GM21619 (cell line): ENCODE results near the gene THSD4.

Experiments used
- ATAC-seq: cut with Tn5 transposase; IDR thresholded peaks from one replicate; pipeline ENCODE4 v1.9.1; 2021; ENCODE audit not compliant: unreplicated experiment

THSD4 gene

GRCh38 chr15:71782422-71783165 is 667.3 kb downstream of the THSD4 start:
- ATAC-seq, result no peak

GRCh38 chr15:71784719-71785118 is 669.4 kb downstream of the THSD4 start:
- ATAC-seq, result no peak

- ATAC-seq, result no peak
Observed at GRCh38 chr15:71785996-71786395, 670.7 kb downstream of the THSD4 start.

- no peak for ATAC-seq
Observed at GRCh38 chr15:71786673-71787072, 671.4 kb downstream of the THSD4 start.

- ATAC-seq, result no peak
Observed at GRCh38 chr15:71788646-71789579, 673.6 kb downstream of the THSD4 start.

GRCh38 chr15:71789616-71790015 is 674.3 kb downstream of the THSD4 start:
- no peak for ATAC-seq

GRCh38 chr15:71790081-71790480 is 674.8 kb downstream of the THSD4 start:
- no peak for ATAC-seq

GRCh38 chr15:71791975-71792374 is 676.7 kb downstream of the THSD4 start:
- no peak for ATAC-seq

- ATAC-seq, result no peak
Observed at GRCh38 chr15:71792521-71792920, 677.2 kb downstream of the THSD4 start.

GRCh38 chr15:71798641-71799040 is 683.4 kb downstream of the THSD4 start:
- ATAC-seq, result no peak

- no peak for ATAC-seq
Observed at GRCh38 chr15:71800190-71800589, 684.9 kb downstream of the THSD4 start.

GRCh38 chr15:71800835-71801745 is 685.8 kb downstream of the THSD4 start:
- ATAC-seq, result no peak

- ATAC-seq, result no peak
Observed at GRCh38 chr15:71801935-71802655, 686.8 kb downstream of the THSD4 start.

- ATAC-seq, result no peak
Observed at GRCh38 chr15:71802770-71803169, 687.5 kb downstream of the THSD4 start.

- no peak for ATAC-seq
Observed at GRCh38 chr15:71804226-71804625, 689.0 kb downstream of the THSD4 start.

- no peak for ATAC-seq
Observed at GRCh38 chr15:71804695-71805470, 689.6 kb downstream of the THSD4 start.

GRCh38 chr15:71806452-71806931 is 691.2 kb downstream of the THSD4 start:
- ATAC-seq, result no peak

- no peak for ATAC-seq
Observed at GRCh38 chr15:71807125-71807629, 691.9 kb downstream of the THSD4 start.

GRCh38 chr15:71807691-71808091 is 692.4 kb downstream of the THSD4 start:
- ATAC-seq, result no peak
